ENCODE data around the gene HES3.

GRCh38 chr1:6197746-6198427 lies 46.1 kb upstream of the HES3 start:
- TF ChIP-seq RAD21 (IDR thresholded peaks at IDR 0.05; ENCODE audit: low read depth), result no peak
- no peak for TF ChIP-seq SP1 (IDR thresholded peaks at IDR 0.05; ENCODE audit: low read depth)
